GM19452 (cell line): ENCODE measurements around the gene RAB3IL1.

ENCODE experiments used
- ATAC-seq: cut with Tn5 transposase; IDR thresholded peaks from one replicate; pipeline ENCODE4 v1.9.1; 2021; ENCODE audit not compliant: unreplicated experiment

The RAB3IL1 gene

GRCh38 chr11:61847914-61848581, 69.3 kb downstream of the RAB3IL1 start:
- ATAC-seq = no peak
